Measurements from ENCODE around the gene POLR3K.
"Not testable (repeated sequence)": the region's sequence is repeated elsewhere in the genome, so short reads cannot be mapped to it uniquely, and the experiment has no call there.

Gene POLR3K

DNA sequence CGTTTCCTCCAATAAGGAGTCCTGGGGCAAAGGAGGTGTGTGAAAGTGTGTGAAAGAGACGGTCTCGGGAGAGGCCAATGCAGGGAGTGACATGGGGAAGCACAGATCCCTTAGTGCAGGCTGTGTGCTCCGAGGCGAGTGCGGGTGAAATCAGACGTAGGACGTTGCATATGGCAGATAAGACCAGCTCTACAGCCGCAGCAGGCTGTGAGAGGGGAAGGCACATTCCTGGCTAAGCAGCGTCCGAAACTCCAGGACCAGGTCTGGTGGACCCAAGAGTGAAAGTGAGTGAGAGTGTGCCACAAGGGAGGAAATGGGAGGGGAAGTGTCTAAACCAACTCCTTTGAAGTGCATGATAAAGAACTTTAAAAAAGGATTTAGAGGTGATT lies 11.3 kb downstream of the POLR3K start:
- DNase-seq = no peak

DNA sequence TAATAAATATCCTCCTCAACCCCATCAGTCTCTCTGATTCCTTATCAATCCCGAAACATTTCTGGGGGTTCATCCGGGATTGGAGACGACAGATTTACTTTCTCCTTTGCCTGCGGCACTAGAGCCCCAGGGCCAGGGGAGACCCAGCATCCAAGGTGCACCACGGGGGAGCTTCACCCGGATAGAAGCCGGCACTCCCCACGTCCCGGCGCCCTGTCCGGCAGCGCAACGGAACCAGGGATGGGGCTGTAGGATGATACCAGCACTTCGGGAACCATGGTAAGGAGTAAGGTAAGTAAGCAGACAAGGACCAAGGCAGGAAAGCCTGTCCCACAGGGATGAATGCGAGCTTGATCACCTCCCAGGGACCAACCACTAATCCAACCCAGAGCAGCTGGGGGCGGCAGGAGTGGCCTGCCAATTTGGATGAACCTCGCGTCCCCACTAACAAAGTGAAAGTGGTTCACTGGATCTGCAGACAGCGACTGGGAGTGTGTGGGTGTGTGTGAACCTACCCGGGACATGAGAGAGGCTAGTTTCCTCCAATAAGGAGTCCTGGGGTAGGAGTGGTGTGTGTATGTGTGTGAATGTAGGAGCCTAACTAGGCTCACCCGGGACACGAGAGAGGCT lies 11.9 kb downstream of the POLR3K start:
- DNase-seq = no peak

GRCh38 chr16:38941-39892 lies 14.2 kb downstream of the POLR3K start:
- DNase-seq = peak; percentile 18 to 44

GRCh38 chr16:38206-38605 lies 15.2 kb downstream of the POLR3K start:
- not testable (repeated sequence) for DNase-seq

GRCh38 chr16:37511-37910 lies 15.9 kb downstream of the POLR3K start:
- no peak for DNase-seq

GRCh38 chr16:36336-36984 lies 16.9 kb downstream of the POLR3K start:
- DNase-seq = no peak

DNA sequence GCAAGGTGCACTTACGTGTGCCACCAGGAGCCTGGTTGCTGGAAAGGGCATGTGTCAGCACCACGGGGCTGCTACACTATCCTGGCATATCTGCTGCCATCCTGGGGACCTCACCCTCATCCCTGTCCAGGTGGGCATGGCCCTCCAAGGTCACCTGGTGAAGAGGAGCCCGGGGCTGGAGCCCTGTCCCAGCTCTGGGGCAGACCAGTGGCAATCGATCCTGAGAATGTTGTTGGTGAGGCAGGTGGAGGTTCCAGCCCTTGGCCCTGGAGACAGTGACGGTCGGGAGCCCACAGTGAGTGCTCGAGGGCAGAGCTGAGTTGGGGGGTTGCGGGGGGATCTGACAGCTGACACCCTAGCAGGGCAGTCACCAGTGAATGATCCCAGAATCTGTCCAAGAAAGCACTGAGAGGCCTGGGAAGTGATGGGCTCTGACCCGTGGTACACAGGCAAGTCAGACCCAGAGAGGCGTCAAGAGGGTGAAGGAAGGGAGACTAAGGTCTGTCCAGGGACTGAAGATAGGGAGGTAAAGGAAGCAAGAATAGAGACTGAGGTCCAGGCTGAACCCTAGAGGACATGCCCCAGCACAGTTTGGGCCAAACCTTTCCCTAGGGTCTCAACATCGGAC lies 17.6 kb downstream of the POLR3K start:
- no peak for DNase-seq

- no peak for DNase-seq
Measured at GRCh38 chr16:35011-35677, 18.3 kb downstream of the POLR3K start.

- no peak for DNase-seq
Measured at GRCh38 chr16:34648-34987, 18.8 kb downstream of the POLR3K start.

DNA sequence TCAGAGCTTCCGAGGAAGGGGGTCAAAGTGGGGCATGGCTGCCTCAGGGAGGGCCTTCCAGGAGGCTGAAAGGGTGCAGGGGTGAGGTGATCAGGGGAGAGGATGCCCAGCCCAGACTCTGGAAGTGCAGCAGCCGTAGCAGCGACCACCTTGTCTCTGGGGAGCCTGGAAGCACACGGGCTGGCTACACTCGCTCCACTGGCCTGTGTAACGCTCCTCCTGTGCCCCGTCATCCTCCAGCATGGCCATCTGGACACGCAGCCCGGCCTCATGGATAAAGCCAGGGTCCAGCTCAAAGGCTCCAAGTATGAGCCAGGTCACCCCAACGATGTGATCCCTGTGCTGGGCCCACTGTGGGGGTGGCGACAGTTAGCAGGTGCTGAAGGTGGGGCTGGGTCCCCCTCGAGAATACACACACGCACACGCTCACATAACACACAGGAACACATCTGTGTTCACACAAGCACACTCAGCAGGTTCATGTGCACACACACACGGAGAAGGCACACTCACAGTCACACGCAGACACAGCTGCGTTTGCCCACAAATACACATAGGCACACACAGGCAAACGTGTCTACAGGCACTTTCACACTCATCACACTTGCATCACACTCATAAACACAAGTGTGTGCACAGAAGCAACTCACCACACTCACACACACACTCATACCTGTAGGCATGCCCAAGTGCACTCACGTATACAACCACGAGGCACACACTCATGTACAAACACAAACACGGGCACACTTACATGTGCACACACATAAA lies 19.3 kb downstream of the POLR3K start:
- no peak for DNase-seq

DNA sequence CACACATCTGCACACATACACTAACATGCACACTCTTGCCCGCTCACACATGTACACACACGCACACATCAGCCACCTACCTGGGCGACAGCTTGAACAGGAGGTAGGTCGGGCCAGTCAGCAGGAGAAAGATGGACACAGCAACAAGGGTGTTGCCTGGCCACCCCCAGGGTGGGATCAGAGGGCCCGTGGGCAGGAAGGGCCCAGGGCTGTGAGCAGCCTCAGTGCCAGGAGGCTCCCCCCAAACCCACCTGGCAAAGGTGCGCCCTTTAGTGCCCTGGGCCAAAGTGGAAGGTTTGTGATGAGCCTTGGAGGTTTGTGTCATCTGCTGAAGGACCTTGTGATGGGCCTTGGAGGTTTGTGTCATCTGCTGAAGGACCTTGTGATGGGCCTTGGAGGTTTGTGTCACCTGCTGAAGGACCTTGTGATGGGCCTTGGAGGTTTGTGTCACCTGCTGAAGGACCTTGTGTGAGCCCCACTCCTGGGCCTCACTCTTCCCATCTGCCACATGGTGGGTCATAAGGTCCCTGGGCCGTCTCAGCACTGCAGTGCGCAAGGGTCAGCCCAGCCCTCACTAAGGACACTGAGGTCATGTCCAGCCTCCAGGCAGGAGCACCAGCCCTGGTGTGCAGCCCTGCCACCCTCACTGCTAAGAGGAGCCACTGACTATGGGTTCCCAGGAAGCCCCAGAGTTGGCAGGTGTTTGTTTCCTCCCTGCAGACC lies 20.1 kb downstream of the POLR3K start:
- not testable (repeated sequence) for DNase-seq

DNA sequence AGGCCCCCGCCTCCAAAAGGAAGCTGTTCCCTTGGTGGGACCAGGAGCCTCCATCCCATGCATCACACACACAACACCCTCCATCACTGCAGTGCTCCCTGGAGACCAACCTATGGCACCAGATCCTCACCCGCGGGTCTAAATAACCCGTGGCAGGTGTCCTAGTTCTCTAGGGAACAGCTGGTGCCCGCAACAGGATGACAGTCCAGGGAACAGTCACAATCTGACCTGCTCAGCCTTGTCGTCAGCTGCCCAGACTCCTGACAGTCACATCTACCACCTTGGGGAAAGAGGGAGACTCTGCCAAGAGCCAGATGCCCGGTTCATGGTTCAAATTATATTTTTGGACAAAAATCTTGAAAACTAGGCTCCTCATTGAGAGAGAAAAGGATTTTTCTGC lies 22.8 kb downstream of the POLR3K start:
- DNase-seq = not testable (repeated sequence)

- not testable (repeated sequence) for DNase-seq
Measured at GRCh38 chr16:25926-26348, 27.5 kb downstream of the POLR3K start.

DNA sequence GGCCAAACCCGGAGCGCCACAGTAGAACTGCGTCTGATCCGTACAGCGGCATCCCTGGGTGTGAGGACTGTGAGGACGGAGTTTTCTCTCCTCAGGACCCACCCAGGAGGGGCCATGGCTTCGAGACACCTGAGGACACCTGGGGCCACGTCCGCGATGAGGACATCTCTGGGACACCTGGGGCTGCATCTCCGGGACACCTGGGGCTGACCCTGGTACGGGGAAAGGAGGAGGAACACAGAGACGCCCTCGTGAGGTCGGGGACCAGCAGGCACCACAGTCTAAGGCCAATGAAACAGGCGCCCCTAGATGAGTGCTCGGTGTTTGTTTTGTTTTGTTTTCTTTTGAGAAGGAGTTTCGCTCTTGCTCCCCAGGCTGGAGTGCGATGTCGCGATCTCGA lies 29.3 kb downstream of the POLR3K start:
- not testable (repeated sequence) for DNase-seq

- not testable (repeated sequence) for DNase-seq
Measured at GRCh38 chr16:20886-21285, 32.5 kb downstream of the POLR3K start.

DNA sequence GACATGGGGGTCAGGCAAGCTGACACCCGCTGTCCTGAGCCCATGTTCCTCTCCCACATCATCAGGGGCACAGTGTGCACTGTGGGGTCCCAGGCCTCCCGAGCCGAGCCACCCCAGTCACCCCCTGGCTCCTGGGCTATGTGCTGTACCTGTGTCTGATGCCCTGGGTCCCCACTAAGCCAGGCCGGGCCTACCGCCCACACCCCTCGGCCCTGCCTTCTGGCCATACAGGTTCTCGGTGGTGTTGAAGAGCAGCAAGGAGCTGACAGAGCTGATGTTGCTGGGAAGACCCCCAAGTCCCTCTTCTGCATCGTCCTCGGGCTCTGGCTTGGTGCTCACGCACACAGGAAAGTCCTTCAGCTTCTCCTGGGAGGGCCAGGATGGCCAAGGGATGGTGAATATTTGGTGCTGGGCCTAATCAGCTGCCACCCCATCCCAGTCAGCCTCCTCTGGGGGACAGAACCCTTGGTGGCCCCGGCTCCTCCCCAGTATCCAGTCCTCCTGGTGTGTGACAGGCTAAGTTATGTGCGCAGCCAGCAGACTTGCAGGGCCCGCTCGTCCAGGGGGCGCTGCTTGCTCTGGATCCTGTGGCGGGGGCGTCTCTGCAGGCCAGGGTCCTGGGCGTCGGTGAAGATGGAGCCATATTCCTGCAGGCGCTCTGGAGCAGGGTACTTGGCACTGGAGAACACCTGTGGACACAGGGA lies 36.2 kb downstream of the POLR3K start:
- not testable (repeated sequence) for DNase-seq

GRCh38 chr16:10772-11171 lies 42.6 kb downstream of the POLR3K start:
- DNase-seq = peak; percentile 73 to 81

- DNase-seq = no peak
Measured at GRCh38 chr16:9903-10665, 43.3 kb downstream of the POLR3K start.

All from activated CD4-positive, alpha-beta T cell treated with anti-CD3 and anti-CD28 coated beads for 4 hours (primary cell).